HEK293 (cell line): Measurements from ENCODE around the gene CDK3.
A peak's percentile ranks its signal among the peaks of the same experiment; 100 is the strongest.

ENCODE experiments used
- CTCF ChIP-seq: fragments of 450-650 bp; formaldehyde crosslinking; IDR thresholded peaks from 2 replicates; pipeline ENCODE4 v1.5.1; 2016; ENCODE audit warnings: missing biosample characterization, missing genetic modification characterization
- MYNN ChIP-seq: fragments of 450-650 bp; formaldehyde crosslinking; IDR thresholded peaks from 2 replicates; pipeline ENCODE4 v1.5.1; 2016; ENCODE audit warnings: missing biosample characterization, missing genetic modification characterization, borderline replicate concordance
- PRDM4 ChIP-seq: fragments of 450-650 bp; formaldehyde crosslinking; IDR thresholded peaks from 2 replicates; pipeline ENCODE4 v1.5.1; 2017; ENCODE audit warnings: missing biosample characterization, missing genetic modification characterization
- REST ChIP-seq: fragments of 450-650 bp; formaldehyde crosslinking; IDR thresholded peaks from 2 replicates; pipeline ENCODE4 v1.5.1; 2016; ENCODE audit warnings: missing biosample characterization, missing genetic modification characterization
- TRIM28 ChIP-seq: IDR thresholded peaks from 2 replicates; pipeline ENCODE4 v1.6.1; 2011; ENCODE audit warnings: low read length, control low read depth, borderline replicate concordance
- ZBTB8A ChIP-seq: fragments of 450-650 bp; formaldehyde crosslinking; IDR thresholded peaks from 2 replicates; pipeline ENCODE4 v1.5.1; 2016; ENCODE audit warnings: missing biosample characterization, missing genetic modification characterization
- ZFP3 ChIP-seq: fragments of 450-650 bp; formaldehyde crosslinking; IDR thresholded peaks from 2 replicates; pipeline ENCODE4 v1.5.1; 2016; ENCODE audit warnings: low read depth, missing biosample characterization, missing genetic modification characterization
- ZNF121 ChIP-seq: fragments of 450-650 bp; formaldehyde crosslinking; IDR thresholded peaks from 2 replicates; pipeline ENCODE4 v1.5.1; 2016; ENCODE audit warnings: missing biosample characterization, missing genetic modification characterization
- ZNF311 ChIP-seq: fragments of 450-650 bp; formaldehyde crosslinking; IDR thresholded peaks from 2 replicates; pipeline ENCODE4 v1.5.1; 2017; ENCODE audit warnings: missing biosample characterization, missing genetic modification characterization, borderline replicate concordance
- ZNF544 ChIP-seq: fragments of 450-650 bp; formaldehyde crosslinking; IDR thresholded peaks from 2 replicates; pipeline ENCODE4 v1.5.0; 2017; ENCODE audit warnings: missing biosample characterization, missing genetic modification characterization
- ZNF558 ChIP-seq: fragments of 450-650 bp; formaldehyde crosslinking; IDR thresholded peaks from 2 replicates; pipeline ENCODE4 v1.5.1; 2016; ENCODE audit warnings: missing biosample characterization, missing genetic modification characterization
- ZNF677 ChIP-seq: fragments of 450-650 bp; IDR thresholded peaks from 2 replicates; pipeline ENCODE4 v1.5.0; 2018; ENCODE audit warnings: missing biosample characterization, mild to moderate bottlenecking, missing genetic modification characterization, moderate library complexity

- peak; percentile 62; the same call in 1 of the 2 replicates for TF ChIP-seq ZBTB8A (tag by site-specific recombination)
- TF ChIP-seq MYNN (tag by site-specific recombination), result no peak
- no peak for TF ChIP-seq ZNF311 (tag by site-specific recombination)
- TF ChIP-seq ZNF121 (tag by site-specific recombination), result no peak
- TF ChIP-seq ZNF558 (tag by site-specific recombination), result no peak
- TF ChIP-seq CTCF (tag by site-specific recombination), result no peak
- no peak for TF ChIP-seq ZNF544 (tag by site-specific recombination)
- no peak for TF ChIP-seq ZFP3 (tag by site-specific recombination)
- TF ChIP-seq ZNF677 (tag by site-specific recombination), result no peak
- no peak; the same call in 1 of the 2 replicates for TF ChIP-seq TRIM28
- TF ChIP-seq REST (tag by site-specific recombination), result no peak
- no peak for TF ChIP-seq PRDM4 (tag by site-specific recombination)
Observed at GRCh38 chr17:75979705-75980187, 20.9 kb upstream of the CDK3 start.
